Natural killer cell treated with Interleukin-12 subunit alpha and Interleukin-12 subunit beta and Interleukin-15 and Interleukin-18, amount 100 ng/mL, for 72 hours (primary cell): ENCODE results near the gene GUK1. TPM values are rescaled to one million over a fixed set of nuclear protein-coding genes. Genes with fewer than 3 reads are reported as not detected.

ENCODE experiments used
- total RNA-seq, 2 donors: library from RNA; stranded (reverse); gene quantifications; one replicate each; pipeline ENCODE4 v1.2.3, GENCODE V29; 2022

The GUK1 gene
- total RNA-seq, 2 donors from 2014 or later = 296 to 329 TPM

Other genes starting within 250 kb of the GUK1 start
- under 1 TPM in 1 of 2 donors, not detected in 1; 0.11 TPM for gene WNT9A, start 192.3 kb upstream of the GUK1 start, total RNA-seq
- gene WNT3A, start 133.3 kb upstream of the GUK1 start, total RNA-seq = not detected
- gene ARF1, start 57.6 kb upstream of the GUK1 start, total RNA-seq = 100 to 1,000 TPM; 415 to 503 TPM
- gene C1orf35, start 37.0 kb upstream of the GUK1 start, total RNA-seq = 10 to 100 TPM; 16.4 to 26.7 TPM
- gene MRPL55, start 31.0 kb upstream of the GUK1 start, total RNA-seq = 10 to 100 TPM; 42.5 to 68.8 TPM
- gene GJC2, start 9.7 kb downstream of the GUK1 start, total RNA-seq = 1 to 10 TPM; 2.1 to 2.2 TPM
- 1 to 10 TPM; 6.8 to 7.9 TPM for gene IBA57, start 25.5 kb downstream of the GUK1 start, total RNA-seq
- 10 to 100 TPM in 1 of 2 donors, 1 to 10 TPM in 1; 6.4 to 12.3 TPM for gene OBSCN, start 67.8 kb downstream of the GUK1 start, total RNA-seq